Measurements from ENCODE around the gene SEC14L1.

Gene SEC14L1

DNA sequence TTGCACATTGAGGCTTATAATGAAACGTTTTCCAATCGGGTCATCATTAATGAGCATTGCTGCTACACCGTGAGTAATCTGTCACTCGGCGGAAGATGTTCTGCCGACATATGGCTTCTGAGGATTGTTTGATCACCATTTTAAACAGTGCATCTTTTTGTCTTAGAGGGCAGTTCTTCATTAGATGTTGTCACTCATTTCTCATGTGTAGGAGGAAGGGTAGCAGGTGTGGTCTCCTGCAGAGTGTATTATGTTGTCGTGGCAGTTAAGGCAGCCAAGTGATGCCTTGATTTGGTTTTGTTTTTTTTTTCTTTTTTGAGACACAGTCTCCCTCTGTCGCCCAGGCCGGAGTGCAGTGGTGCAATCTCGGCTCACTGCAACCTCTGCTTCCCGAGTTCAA is 50.5 kb downstream of the SEC14L1 start:
- no peak for DNase-seq (ENCODE audit: low read depth in 2 of 2)

DNA sequence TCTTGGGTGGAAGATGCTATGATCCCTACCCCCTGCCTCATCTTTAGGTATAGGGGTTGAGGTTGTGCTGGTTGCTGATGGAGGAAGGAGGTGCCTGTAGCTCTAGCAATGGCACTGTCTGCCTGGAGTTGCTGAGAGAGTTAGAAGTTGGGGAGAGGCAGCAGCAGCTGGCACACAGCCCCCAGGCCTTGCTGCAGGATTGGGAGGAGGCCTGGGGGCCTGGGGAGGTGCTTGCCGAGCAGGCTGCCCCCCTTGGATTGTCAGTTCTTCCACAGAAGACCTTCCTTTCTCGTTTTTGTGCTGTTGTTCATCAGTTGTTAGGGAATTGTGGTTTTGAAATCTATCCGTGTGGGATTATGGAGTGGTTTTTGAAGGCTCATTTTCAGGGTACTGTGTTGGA is 52.9 kb downstream of the SEC14L1 start:
- no peak for DNase-seq (ENCODE audit: low read depth in 2 of 2)

DNA sequence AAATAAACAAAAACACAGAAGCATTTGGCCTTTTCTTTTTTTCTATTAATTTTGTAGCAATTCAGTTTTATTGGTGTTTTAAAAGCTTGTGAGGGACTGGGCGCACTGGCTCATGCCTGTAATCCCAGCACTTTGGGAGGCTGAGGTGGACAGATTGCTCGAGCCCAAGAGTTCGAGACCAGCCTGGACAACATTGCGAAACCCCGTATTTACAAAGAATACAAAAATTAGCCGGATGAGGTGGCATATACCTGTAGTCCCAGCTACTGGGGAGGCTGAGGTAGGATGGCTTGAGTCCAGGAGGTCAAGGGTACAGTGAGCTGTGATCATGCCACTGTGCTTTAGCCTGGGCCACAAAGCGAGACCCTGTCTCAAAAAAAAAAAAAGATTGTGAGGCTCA is 53.4 kb downstream of the SEC14L1 start:
- DNase-seq (ENCODE audit: low read depth in 2 of 2) = no peak

DNA sequence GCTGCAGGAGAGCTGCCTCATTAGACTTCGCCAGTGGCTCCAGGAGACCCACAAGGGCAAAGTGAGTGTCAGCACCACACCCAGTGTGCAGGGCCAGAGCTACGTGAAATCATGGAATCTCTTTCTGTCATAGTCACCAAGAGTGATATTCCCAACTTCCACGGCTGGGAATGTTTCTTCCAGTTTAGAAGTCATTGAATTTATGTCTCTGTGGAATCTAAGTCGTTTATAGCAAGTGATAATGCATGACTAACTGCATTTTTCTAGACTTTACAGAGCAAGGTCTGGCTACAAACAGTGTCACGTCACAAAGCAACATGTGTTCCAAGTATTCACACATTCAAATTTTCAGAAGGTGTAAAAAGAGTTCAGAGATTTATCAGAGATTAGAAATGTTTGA is 55.5 kb downstream of the SEC14L1 start:
- DNase-seq (ENCODE audit: low read depth in 2 of 2) = no peak

DNA sequence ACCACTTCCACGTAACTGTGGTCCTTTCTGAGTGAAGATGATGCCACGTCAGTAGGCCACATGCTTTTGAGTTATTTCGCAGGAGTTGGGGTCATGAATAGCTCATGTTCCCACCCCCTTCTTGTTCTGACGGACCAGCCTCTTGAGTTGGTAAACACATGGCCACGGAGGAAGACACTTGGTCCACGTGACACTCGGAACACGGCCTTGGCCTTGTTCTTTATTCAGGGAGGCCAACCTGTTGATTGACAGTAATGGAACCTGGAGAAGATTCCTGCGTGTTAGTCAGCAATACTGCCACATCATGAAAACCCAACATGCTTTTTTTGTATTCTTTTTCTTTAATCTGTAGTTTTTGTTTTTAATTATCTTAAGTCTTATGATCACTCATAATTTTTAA is 56.3 kb downstream of the SEC14L1 start:
- DNase-seq (ENCODE audit: low read depth in 2 of 2) = no peak

DNA sequence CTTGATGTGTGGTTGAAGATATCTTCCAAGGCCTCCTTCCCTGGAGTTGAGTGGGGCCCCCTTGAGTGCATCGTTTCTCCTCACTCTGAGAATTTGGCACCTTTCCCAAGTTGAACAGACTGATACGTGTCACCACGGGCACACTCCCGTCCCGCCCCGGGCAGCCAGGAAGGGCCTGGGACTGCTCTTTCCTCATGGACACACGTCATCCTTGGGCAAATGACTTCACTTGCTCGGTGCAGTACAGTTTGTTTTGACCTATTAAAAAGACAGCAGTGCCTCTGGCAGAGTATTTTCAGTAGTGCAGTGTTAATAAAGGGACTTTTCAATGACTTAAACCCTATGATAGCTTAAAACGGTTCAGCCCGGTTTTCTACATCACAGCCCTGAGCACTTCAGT is 59.9 kb downstream of the SEC14L1 start:
- DNase-seq (ENCODE audit: low read depth in 2 of 2) = no peak

DNA sequence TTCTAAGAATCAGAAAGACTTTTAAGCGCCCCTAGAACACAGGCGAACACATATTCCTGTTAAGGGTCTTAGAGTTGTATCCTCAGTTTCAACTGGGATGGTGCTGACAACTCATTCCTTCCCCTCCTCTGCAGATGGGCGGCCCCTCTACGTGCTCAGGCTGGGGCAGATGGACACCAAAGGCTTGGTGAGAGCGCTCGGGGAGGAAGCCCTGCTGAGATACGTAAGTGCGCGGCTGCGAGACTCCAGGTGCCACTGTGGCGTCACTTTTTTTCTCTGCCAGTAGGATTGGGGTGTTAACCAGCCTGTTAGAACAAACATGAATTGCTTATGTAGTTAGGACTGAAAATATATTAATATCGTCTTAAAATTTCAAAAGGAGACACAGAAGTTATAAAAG is 62.7 kb downstream of the SEC14L1 start:
- DNase-seq (ENCODE audit: low read depth in 2 of 2) = no peak

DNA sequence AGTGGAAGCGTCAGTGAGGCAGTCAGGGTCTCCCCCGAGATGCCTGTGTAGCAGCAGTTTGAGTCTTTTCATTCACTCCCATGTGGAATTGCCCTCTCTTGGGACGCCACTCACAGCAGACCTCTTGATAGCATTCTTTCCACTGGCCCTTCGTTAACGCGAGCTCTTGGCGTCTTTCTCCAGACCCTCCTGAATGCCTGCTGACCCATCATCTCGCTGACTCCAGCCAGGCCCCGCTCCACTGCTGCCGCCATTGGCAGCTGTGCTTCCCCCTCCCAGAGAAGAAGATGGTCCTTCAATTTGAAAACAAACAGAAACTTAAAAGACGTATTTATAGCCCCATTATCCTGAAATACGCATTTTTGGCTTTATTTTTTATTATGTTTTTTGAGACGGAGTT is 63.1 kb downstream of the SEC14L1 start:
- DNase-seq (ENCODE audit: low read depth in 2 of 2) = no peak

DNA sequence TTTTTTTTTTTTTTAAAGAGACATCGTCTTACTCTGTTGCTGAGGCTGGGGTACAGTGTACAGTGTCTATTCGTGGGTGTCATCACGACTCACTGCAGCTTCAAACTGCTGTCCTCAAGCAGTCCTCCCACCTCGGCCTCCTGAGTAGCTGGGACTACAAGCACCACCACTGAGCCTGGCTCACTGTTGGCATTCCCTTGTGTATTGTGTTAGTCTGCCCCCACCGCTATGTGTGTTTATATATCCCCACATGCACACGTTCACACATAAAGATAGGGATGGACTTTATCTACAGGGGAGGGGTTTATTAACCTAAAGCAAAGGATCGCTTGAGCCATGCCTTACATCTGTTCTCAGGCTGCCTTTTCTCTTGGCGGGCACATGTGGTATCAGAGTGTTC is 63.8 kb downstream of the SEC14L1 start:
- DNase-seq (ENCODE audit: low read depth in 2 of 2) = no peak

DNA sequence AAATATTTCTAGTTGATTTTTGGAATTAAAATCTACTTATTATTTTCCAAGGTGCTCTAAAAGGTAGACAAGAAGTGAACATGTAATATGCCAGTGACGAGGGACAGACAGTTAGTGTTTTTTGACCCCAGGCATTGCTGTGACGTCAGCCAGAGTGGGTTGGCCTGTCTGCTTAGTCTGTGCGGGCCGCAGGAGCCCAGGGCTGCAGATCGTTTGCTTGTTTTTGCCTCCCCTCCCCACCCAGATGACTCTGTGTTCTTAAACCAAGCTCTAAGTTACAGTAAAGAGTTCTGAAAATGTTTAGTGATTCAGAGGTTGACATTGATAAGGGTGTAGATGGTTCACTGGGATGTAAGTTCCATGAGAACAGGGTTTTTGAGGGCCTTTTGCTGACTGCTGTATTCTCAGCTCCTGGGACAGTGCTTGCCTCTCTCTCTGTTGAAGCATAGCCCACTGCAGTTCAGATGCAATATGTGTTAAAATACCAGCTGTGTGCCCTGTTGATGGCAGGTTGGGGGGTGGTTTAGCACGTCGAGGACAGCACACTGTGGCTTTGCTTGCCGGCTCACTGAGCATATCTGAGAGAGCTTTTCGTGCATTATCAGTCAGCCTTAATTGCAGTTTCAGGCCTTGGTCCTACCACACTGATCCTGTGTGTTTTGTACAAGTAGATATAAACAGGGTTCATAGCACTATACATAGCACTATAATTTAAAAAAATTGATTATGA is 64.8 kb downstream of the SEC14L1 start:
- DNase-seq (ENCODE audit: low read depth in 2 of 2) = no peak

DNA sequence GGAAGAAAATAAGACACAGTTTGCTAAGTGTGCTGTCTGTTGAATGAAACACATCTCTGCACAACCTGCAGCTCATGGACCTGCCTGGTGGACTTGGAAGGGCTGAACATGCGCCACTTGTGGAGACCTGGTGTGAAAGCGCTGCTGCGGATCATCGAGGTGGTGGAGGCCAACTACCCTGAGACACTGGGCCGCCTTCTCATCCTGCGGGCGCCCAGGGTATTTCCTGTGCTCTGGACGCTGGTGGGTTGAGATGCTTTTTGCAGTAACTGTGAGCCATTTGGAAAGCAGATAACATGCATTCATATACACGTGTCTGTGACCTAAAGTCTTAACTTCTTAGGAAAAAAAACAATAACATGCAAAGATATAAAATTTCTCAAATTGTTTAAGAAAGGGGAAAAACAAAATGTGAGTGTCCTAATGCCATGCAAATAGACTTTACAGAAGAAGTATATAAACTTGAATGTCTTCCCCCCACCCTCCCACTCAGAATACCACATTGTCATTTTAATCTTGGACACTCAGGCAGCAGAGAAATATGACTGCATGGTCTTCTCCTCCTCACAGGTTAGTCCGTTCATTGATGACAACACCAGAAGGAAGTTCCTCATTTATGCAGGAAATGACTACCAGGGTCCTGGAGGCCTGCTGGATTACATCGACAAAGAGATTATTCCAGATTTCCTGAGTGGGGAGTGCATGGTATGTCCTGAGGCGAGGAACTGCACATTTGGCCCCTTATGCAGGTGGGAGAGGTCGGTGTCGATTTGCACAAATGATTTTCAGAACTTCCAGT is 65.6 kb downstream of the SEC14L1 start:
- DNase-seq (ENCODE audit: low read depth in 2 of 2) = no peak

DNA sequence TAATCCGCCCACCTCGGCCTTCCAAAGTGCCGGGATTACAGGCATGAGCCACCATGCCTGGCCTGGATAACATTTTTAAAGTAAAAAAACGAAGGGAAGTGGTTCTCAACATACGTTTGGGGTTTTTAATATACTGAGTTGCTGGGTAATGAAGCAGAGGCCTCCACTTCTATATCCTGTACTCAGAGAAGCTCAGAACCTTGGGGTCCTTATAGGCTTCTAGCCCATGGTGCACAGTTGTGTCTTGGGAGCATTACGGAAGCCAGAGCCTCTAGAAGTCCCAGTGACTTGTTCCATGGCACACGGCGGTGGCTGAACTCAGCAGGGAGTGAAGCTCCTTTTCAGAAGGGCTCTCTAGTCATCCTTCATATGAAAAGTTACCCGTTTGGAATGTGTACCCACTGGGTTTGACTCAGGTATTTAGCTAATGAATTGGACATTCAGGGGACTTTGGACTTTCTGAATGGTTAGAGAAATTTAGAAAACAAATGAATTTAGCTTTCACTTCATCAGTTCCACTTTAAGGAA is 67.0 kb downstream of the SEC14L1 start:
- no peak for DNase-seq (ENCODE audit: low read depth in 2 of 2)

DNA sequence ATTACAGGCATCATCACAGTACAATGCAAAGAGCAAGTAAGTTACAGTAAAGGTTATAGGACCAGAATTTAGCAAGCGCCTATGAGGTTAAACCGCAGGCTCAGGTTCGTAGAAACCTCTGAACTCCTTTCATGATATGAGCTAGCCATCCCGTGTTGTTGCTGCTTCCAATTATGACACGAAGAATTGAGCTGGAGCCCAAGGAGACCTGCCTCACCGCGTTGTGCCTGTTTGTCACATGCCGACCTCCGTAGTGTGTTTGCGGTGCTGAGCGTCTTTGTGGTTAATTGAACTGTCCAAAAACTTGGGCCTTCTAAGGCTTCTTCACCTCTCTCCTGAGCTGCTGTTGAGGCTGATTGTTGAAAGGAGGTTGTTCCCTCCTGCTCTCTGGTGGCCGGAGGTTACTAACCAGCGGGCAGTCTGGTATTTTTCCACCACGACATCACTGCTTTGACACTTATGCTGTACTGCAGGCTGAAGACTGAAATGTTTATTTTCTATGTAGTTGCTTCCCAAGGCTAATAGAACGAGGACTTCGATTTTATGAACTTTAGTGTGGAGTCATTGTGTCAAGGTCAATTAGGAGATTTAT is 67.5 kb downstream of the SEC14L1 start:
- no peak for DNase-seq (ENCODE audit: low read depth in 2 of 2)

DNA sequence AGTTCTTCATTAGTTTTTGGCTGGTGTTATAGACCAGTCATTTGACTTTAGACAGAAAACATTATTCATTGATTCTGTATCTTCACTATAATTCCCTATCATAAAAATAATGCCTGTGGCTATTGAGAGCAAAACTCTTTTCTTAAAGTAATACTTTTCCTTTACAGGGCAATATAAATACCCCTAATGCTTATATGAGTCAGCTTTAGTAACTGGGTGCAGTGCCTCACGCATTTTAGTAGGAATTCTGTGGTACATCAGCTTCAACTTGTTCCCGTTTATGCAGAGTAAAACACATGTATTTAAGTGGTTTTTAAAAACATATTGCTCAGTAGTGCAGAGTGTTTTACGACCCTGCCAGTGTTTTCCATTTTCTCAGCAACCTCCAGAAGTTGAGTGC is 68.1 kb downstream of the SEC14L1 start:
- DNase-seq (ENCODE audit: low read depth in 2 of 2) = no peak

DNA sequence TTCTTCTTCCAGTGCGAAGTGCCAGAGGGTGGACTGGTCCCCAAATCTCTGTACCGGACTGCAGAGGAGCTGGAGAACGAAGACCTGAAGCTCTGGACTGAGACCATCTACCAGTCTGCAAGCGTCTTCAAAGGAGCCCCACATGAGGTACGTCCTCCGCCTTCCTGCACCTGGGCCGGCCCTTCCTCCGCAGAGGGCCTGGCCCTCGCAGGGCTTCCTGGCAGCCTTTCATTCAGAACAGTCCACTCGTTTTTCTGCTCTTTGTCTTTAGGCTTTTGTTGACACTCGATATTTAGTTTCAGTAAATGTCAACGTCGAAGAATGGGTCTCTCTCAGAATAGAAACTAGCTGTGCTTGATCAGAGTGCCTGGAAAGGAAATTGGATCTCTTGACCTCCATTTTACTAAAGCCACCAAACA is 68.6 kb downstream of the SEC14L1 start:
- no peak for DNase-seq (ENCODE audit: low read depth in 2 of 2)

DNA sequence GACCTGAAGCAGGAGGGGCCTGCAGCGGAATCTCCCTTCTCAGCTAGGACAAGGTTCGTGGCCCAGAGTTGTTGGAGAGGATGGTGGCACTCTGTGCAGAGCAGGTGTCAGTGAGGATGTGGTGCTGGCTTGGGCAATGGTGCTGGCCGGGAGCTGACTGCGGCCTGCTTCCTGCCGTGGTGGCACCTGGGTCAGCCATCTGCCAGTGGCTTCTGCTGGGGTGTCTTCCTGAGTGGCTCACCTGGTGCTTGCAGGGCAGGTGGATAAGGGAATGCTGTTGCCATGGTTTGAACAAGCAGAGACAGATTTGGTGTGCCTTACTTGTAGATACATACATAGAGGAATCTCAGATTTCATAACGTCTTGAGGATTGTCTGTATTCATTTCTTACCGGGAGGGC is 69.6 kb downstream of the SEC14L1 start:
- no peak for DNase-seq (ENCODE audit: low read depth in 2 of 2)

DNA sequence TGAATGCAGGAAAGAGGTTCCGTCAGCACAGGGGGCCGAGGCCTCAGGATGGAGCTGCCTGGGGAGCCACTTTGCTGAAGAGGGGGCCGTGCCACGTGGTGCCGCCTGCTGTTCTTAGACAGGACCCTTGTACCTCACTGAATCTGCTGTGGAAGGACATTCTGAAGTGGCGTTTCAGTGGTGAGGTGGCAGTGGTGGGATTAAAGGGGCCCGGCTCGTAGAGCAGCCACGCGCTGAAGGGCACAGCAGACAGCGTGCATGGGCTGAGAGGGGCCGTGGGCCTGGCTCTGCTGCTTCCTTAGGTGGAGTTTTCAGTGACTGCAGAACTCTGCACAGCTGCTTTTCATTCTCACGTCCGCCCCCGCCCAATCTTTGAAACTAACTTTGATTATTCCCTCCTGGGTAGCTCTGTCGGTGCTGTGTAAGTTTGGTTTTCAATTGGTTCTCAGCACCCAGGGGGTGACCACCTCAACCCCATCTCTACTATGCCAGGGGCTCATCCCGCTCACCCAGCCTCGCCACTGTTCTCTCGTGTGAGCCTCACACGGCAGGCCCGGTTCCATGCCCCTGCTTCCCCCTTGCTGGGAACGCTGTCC is 70.3 kb downstream of the SEC14L1 start:
- no peak for DNase-seq (ENCODE audit: low read depth in 2 of 2)

DNA sequence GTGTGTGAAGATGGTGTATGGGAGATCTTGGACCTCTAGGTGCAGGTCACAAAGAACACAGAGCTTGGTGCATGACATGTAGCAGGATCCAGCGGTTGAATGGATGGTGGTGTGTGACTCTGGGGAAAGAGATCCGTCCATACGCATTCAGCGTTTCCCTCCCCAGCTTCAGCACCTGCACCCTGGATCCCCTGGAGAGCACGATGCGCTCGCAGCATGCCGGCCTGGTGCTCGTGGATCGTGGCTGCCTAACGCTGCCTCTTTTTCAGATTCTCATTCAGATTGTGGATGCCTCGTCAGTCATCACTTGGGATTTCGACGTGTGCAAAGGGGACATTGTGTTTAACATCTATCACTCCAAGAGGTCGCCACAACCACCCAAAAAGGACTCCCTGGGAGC is 70.9 kb downstream of the SEC14L1 start:
- DNase-seq (ENCODE audit: low read depth in 2 of 2) = no peak

DNA sequence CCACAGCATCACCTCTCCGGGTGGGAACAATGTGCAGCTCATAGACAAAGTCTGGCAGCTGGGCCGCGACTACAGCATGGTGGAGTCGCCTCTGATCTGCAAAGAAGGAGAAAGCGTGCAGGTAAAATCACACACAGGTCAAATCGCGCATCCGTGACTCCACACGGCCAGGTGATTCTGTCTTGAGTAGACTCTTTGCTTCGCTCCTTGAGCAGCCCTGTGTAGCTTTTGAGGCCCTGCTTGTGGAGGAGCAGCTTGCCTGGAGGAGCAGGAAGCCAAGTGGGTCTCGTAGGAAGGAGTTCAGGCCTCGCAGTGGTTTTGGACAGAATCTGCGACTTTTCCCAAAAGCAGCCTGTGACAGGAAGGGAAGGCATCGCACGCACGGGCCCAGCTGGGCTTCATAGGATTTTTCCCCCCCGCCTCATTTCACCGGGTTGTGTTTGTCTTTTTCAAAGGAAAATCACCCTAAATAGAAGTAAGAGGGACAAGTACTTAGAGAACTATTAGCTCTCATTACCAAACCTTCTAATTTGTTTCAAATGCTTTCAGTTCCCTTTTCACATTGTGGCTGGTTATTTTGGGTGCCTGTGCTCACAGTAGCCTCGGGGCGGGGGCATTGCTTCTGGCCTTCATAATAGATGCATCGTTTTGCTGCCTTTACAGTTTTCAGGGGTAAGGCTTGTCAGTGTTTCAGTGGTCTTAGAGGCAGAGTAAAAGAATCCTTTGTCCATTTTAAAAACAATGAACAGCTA is 71.5 kb downstream of the SEC14L1 start:
- DNase-seq (ENCODE audit: low read depth in 2 of 2) = no peak

DNA sequence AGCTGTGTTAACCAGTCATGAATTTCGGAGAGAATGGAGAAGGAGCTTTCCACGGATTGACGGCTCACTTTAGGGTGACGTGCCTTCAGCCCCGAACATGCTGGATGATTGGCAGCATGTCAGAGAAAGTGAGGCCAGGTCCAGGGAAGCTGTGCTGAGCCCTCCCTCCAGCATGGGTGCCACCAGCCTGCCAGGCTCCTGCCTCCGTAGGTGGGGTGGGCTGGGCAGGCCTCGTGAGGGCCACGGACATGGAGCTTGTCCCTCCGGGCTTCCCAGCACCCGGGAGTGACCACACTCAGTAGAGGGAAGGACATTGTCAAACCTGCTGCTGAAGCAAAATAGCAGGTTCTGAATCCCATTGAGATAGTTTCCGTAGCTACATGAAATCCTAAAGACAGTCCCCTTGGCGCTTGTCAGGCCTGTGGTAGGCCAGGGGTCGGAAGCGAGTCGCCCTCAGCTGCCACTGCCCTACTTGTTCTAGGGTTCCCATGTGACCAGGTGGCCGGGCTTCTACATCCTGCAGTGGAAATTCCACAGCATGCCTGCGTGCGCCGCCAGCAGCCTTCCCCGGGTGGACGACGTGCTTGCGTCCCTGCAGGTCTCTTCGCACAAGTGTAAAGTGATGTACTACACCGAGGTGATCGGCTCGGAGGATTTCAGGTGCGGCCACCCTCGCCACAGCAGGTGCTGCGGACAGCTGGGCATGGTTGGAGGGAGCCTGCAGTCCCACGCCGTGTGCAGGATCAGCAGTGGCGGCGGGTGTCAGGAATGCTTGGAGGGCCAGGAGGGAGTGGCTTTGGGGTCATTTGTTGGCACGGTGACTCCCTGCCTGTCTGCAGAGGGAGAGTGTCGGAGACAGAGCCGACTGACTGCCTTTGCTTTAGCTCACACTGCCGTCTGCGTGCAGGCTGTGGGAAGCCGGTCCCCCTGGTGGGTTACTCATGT is 72.3 kb downstream of the SEC14L1 start:
- DNase-seq (ENCODE audit: low read depth in 2 of 2) = no peak

DNA sequence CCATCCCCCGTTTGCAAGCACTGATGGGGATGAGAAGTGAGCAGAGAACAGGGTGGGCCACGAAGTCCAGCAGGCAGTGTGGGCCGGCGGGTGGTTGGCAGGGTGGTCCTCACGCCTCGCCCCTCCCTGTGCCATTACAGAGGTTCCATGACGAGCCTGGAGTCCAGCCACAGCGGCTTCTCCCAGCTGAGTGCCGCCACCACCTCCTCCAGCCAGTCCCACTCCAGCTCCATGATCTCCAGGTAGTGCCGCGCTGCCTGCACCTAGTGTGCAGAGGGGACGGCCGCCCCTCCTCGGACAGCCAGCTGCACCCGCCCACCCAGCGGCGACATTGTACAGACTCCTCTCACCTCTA is 73.0 kb downstream of the SEC14L1 start:
- no peak for DNase-seq (ENCODE audit: low read depth in 2 of 2)
